ENCODE results near the gene CFAP54.

Gene CFAP54

GRCh38 chr12:96812153-96812552 is 322.8 kb downstream of the CFAP54 start:
- no peaks in the 10 kb centered on the region for H3K36me3 ChIP-seq (ENCODE audit: insufficient read depth, low read length)
- no peaks in the 10 kb centered on the region for H4K20me1 ChIP-seq (ENCODE audit: insufficient read depth, low read length)
- no peak overlapping the region for H3K9ac ChIP-seq (ENCODE audit: low read length)
- H3K4me3 ChIP-seq (ENCODE audit: low read depth, low read length, poor library complexity, severe bottlenecking) = no peak overlapping the region
- H3F3A ChIP-seq (ENCODE audit: insufficient read depth, low read length) = no peaks in the 10 kb centered on the region
- H3K27me3 ChIP-seq (ENCODE audit: insufficient read depth, low read length) = no peaks in the 10 kb centered on the region
- no peak overlapping the region for H3K27ac ChIP-seq (ENCODE audit: low read depth, low read length, poor library complexity, severe bottlenecking)
- no peak overlapping the region for H2AFZ ChIP-seq (ENCODE audit: low read length)
- H3K4me2 ChIP-seq (ENCODE audit: low read length) = no peak overlapping the region
- no peaks in the 10 kb centered on the region for H3K79me2 ChIP-seq (ENCODE audit: insufficient read depth, low read length)
- H3K9me3 ChIP-seq (ENCODE audit: low read length) = no peaks in the 10 kb centered on the region
- TF ChIP-seq EZH2 (IDR thresholded peaks at IDR 0.05; ENCODE audit: borderline replicate concordance, low read length) (no peak), CTCF (IDR thresholded peaks at IDR 0.05; ENCODE audit: low read length) (no peak)
- no peaks in the 10 kb centered on the region for H3K4me1 ChIP-seq (ENCODE audit: insufficient read depth, low read length, severe bottlenecking)
- no peaks in the 10 kb centered on the region for H3K9me2 ChIP-seq (ENCODE audit: low read depth, low read length)

- Histone ChIP-seq H3F3A (ENCODE audit: insufficient read depth, low read length) (no peaks in the 10 kb centered on the region), H3K9ac (ENCODE audit: low read length) (no peak overlapping the region), H4K20me1 (ENCODE audit: insufficient read depth, low read length) (no peaks in the 10 kb centered on the region), H3K9me2 (ENCODE audit: low read depth, low read length) (no peaks in the 10 kb centered on the region), H3K9me3 (ENCODE audit: low read length) (no peaks in the 10 kb centered on the region), H3K4me2 (ENCODE audit: low read length) (no peak overlapping the region), H3K27ac (ENCODE audit: low read depth, low read length, poor library complexity, severe bottlenecking) (no peak overlapping the region), H3K36me3 (ENCODE audit: insufficient read depth, low read length) (no peaks in the 10 kb centered on the region), H2AFZ (ENCODE audit: low read length) (no peak overlapping the region), H3K4me3 (ENCODE audit: low read depth, low read length, poor library complexity, severe bottlenecking) (no peak overlapping the region), H3K79me2 (ENCODE audit: insufficient read depth, low read length) (no peaks in the 10 kb centered on the region), H3K4me1 (ENCODE audit: insufficient read depth, low read length, severe bottlenecking) (no peaks in the 10 kb centered on the region), H3K27me3 (ENCODE audit: insufficient read depth, low read length) (no peaks in the 10 kb centered on the region)
- TF ChIP-seq CTCF (IDR thresholded peaks at IDR 0.05; ENCODE audit: low read length) = no peak
- TF ChIP-seq EZH2 (IDR thresholded peaks at IDR 0.05; ENCODE audit: borderline replicate concordance, low read length) = no peak
Measured at GRCh38 chr12:96814200-96814599, 324.8 kb downstream of the CFAP54 start.

- H3K4me2 ChIP-seq (ENCODE audit: low read length) = no peak overlapping the region
- H4K20me1 ChIP-seq (ENCODE audit: insufficient read depth, low read length) = no peaks in the 10 kb centered on the region
- H3K36me3 ChIP-seq (ENCODE audit: insufficient read depth, low read length) = no peaks in the 10 kb centered on the region
- no peak overlapping the region for H2AFZ ChIP-seq (ENCODE audit: low read length)
- no peak overlapping the region for H3K27ac ChIP-seq (ENCODE audit: low read depth, low read length, poor library complexity, severe bottlenecking)
- no peaks in the 10 kb centered on the region for H3K27me3 ChIP-seq (ENCODE audit: insufficient read depth, low read length)
- no peak overlapping the region for H3K4me3 ChIP-seq (ENCODE audit: low read depth, low read length, poor library complexity, severe bottlenecking)
- H3K79me2 ChIP-seq (ENCODE audit: insufficient read depth, low read length) = no peaks in the 10 kb centered on the region
- no peak for TF ChIP-seq CTCF (IDR thresholded peaks at IDR 0.05; ENCODE audit: low read length)
- TF ChIP-seq EZH2 (IDR thresholded peaks at IDR 0.05; ENCODE audit: borderline replicate concordance, low read length) = no peak
- no peaks in the 10 kb centered on the region for H3K4me1 ChIP-seq (ENCODE audit: insufficient read depth, low read length, severe bottlenecking)
- H3K9me3 ChIP-seq (ENCODE audit: low read length) = no peaks in the 10 kb centered on the region
- no peaks in the 10 kb centered on the region for H3F3A ChIP-seq (ENCODE audit: insufficient read depth, low read length)
- H3K9ac ChIP-seq (ENCODE audit: low read length) = no peak overlapping the region
- H3K9me2 ChIP-seq (ENCODE audit: low read depth, low read length) = no peaks in the 10 kb centered on the region
Measured at GRCh38 chr12:96821592-96821991, 332.2 kb downstream of the CFAP54 start.

Data from OCI-LY1 (cell line).